ENCODE results near the gene SAMM50.

SAMM50 gene

GRCh38 chr22:43976861-43977795 lies 21.9 kb downstream of the SAMM50 start:
- FAIRE-seq = no peak

GRCh38 chr22:43978558-43978957 lies 23.3 kb downstream of the SAMM50 start:
- FAIRE-seq (no peak), DNase-seq (ENCODE audit: insufficient read length, low spot score) (no peak)

More at GRCh38 chr22:43976861-43977795, 21.9 kb downstream of the SAMM50 start:
- DNase-seq (ENCODE audit: insufficient read length, low spot score) = no peak

GRCh38 chr22:43980579-43980978 lies 25.3 kb downstream of the SAMM50 start:
- DNase-seq (ENCODE audit: insufficient read length, low spot score) = no peak
- no peak for FAIRE-seq

GRCh38 chr22:43980996-43981395 lies 25.8 kb downstream of the SAMM50 start:
- DNase-seq (ENCODE audit: insufficient read length, low spot score) = no peak
- no peak for FAIRE-seq

GRCh38 chr22:43983808-43984207 lies 28.6 kb downstream of the SAMM50 start:
- no peak for FAIRE-seq
- no peak for DNase-seq (ENCODE audit: insufficient read length, low spot score)

GRCh38 chr22:43985532-43985931 lies 30.3 kb downstream of the SAMM50 start:
- DNase-seq (ENCODE audit: insufficient read length, low spot score) = no peak
- FAIRE-seq = no peak

- DNase-seq (ENCODE audit: insufficient read length, low spot score) (no peak), FAIRE-seq (no peak)
Measured at GRCh38 chr22:43988116-43988820, 33.0 kb downstream of the SAMM50 start.

- FAIRE-seq (no peak), DNase-seq (ENCODE audit: insufficient read length, low spot score) (no peak)
Measured at GRCh38 chr22:43988960-43989359, 33.7 kb downstream of the SAMM50 start.

- FAIRE-seq (no peak), DNase-seq (ENCODE audit: insufficient read length, low spot score) (no peak)
Measured at GRCh38 chr22:43990044-43990443, 34.8 kb downstream of the SAMM50 start.

- DNase-seq (ENCODE audit: insufficient read length, low spot score) (no peak), FAIRE-seq (no peak)
Measured at GRCh38 chr22:43991316-43992020, 36.2 kb downstream of the SAMM50 start.

GRCh38 chr22:43992331-43992821 lies 37.1 kb downstream of the SAMM50 start:
- DNase-seq (ENCODE audit: insufficient read length, low spot score) (no peak), FAIRE-seq (no peak)

GRCh38 chr22:43993072-43993760 lies 38.0 kb downstream of the SAMM50 start:
- DNase-seq (ENCODE audit: insufficient read length, low spot score) (peak; percentile 61), FAIRE-seq (peak; percentile 64)

- DNase-seq (ENCODE audit: insufficient read length, low spot score) (no peak), FAIRE-seq (no peak)
Measured at GRCh38 chr22:43994006-43994405, 38.8 kb downstream of the SAMM50 start.

- no peak for DNase-seq (ENCODE audit: insufficient read length, low spot score)
- FAIRE-seq = no peak
Measured at GRCh38 chr22:43994416-43994815, 39.2 kb downstream of the SAMM50 start.

- FAIRE-seq = no peak
- DNase-seq (ENCODE audit: insufficient read length, low spot score) = no peak
Measured at GRCh38 chr22:43995057-43995685, 39.9 kb downstream of the SAMM50 start.

GRCh38 chr22:43995798-43996169 lies 40.5 kb downstream of the SAMM50 start:
- FAIRE-seq (no peak), DNase-seq (ENCODE audit: insufficient read length, low spot score) (no peak)

GRCh38 chr22:43996170-43996980 lies 41.1 kb downstream of the SAMM50 start:
- FAIRE-seq = no peak
- DNase-seq (ENCODE audit: insufficient read length, low spot score) = no peak

GRCh38 chr22:43996981-43997265 lies 41.7 kb downstream of the SAMM50 start:
- no peak for FAIRE-seq
- DNase-seq (ENCODE audit: insufficient read length, low spot score) = no peak

- FAIRE-seq = no peak
Measured at GRCh38 chr22:43998679-43999264, 43.5 kb downstream of the SAMM50 start.

More at GRCh38 chr22:43998679-43999264, 43.5 kb downstream of the SAMM50 start:
- DNase-seq (ENCODE audit: insufficient read length, low spot score) = no peak

Data from HTR-8/SVneo (cell line).